Liver (tissue), 9 donors: Measurements from ENCODE around the gene DEK. TPM values are rescaled to one million over a fixed set of nuclear protein-coding genes. Genes with fewer than 3 reads are reported as not detected.

ENCODE experiments used
- DNase-seq: peaks from one replicate; pipeline ENCODE4 v3.0.0-alpha.2; 2017; ENCODE audit warnings: low spot score
- H3K27ac ChIP-seq, 2 donors: one replicate each; pipeline ENCODE4 v1.7.0; 2013; ENCODE audit warnings: inconsistent platforms in 2 of 2, low read length in 2 of 2, control low read depth in 1 of 2, low read depth in 1 of 2, mild to moderate bottlenecking in 1 of 2
- H3K27me3 ChIP-seq, 4 donors: one replicate each; pipeline versions ENCODE4 v1.6.1 to v1.7.0; 2013; ENCODE audit warnings: low read length in 3 of 4, inconsistent platforms in 1 of 4, mild to moderate bottlenecking in 1 of 4, moderate library complexity in 1 of 4; ENCODE audit not compliant: control insufficient read depth in 4 of 4, insufficient read depth in 4 of 4
- H3K36me3 ChIP-seq, 4 donors: one replicate each; pipeline versions ENCODE4 v1.6.1 to v1.7.0; 2013; ENCODE audit warnings: low read length in 3 of 4, mild to moderate bottlenecking in 3 of 4, low read depth in 1 of 4, moderate library complexity in 1 of 4; ENCODE audit not compliant: control insufficient read depth in 4 of 4, insufficient read depth in 3 of 4
- H3K4me1 ChIP-seq, 4 donors: one replicate each; pipeline versions ENCODE4 v1.6.1 to v1.7.0; 2013; ENCODE audit warnings: low read length in 3 of 4, mild to moderate bottlenecking in 3 of 4, moderate library complexity in 1 of 4; ENCODE audit not compliant: control insufficient read depth in 4 of 4, insufficient read depth in 4 of 4
- H3K4me3 ChIP-seq, 3 donors: one replicate each; pipeline versions ENCODE4 v1.6.1 to v1.7.0; 2013; ENCODE audit warnings: low read length in 3 of 3, control low read depth in 1 of 3, low read depth in 1 of 3, mild to moderate bottlenecking in 1 of 3
- H3K9ac ChIP-seq, 2 donors: one replicate each; pipeline ENCODE4 v1.7.0; 2013; ENCODE audit warnings: low read length in 2 of 2, mild to moderate bottlenecking in 2 of 2, moderate library complexity in 2 of 2, control low read depth in 1 of 2, low read depth in 1 of 2
- H3K9me3 ChIP-seq, 4 donors: one replicate each; pipeline versions ENCODE4 v1.6.1 to v1.7.0; 2013; ENCODE audit warnings: low read length in 3 of 4; ENCODE audit not compliant: control insufficient read depth in 4 of 4
- EGR1 ChIP-seq, 2 donors: IDR thresholded peaks; 2 replicates each; pipeline ENCODE4 v1.6.1; 2016 to 2018; ENCODE audit warnings: antibody characterized with exemption in 2 of 2, low read depth in 2 of 2
- FOXA1 ChIP-seq: IDR thresholded peaks from 2 replicates; pipeline ENCODE4 v1.6.1; 2016; ENCODE audit warnings: antibody characterized with exemption
- GABPA ChIP-seq, 2 donors: IDR thresholded peaks in 1 of 2; conservative IDR thresholded peaks in 1 of 2; 2 replicates each; pipeline ENCODE4 v1.6.1; 2016; ENCODE audit warnings: antibody characterized with exemption in 2 of 2, mild to moderate bottlenecking in 1 of 2, moderate library complexity in 1 of 2
- HNF4G ChIP-seq: IDR thresholded peaks from 2 replicates; pipeline ENCODE4 v1.6.1; 2016; ENCODE audit warnings: antibody characterized with exemption
- NR2F2 ChIP-seq: IDR thresholded peaks from 2 replicates; pipeline ENCODE4 v1.6.1; 2016; ENCODE audit warnings: antibody characterized with exemption
- RAD21 ChIP-seq, 2 donors: IDR thresholded peaks; 2 replicates each; pipeline ENCODE4 v1.6.1; 2016; ENCODE audit warnings: antibody characterized with exemption in 2 of 2, mild to moderate bottlenecking in 2 of 2
- RXRA ChIP-seq, 2 donors: IDR thresholded peaks; 2 replicates each; pipeline ENCODE4 v1.6.1; 2017 to 2018; ENCODE audit warnings: antibody characterized with exemption in 2 of 2, mild to moderate bottlenecking in 1 of 2
- SP1 ChIP-seq: IDR thresholded peaks from 2 replicates; pipeline ENCODE4 v1.6.1; 2018; ENCODE audit warnings: antibody characterized with exemption, mild to moderate bottlenecking
- TAF1 ChIP-seq: conservative IDR thresholded peaks from 2 replicates; pipeline ENCODE4 v1.6.1; 2016; ENCODE audit warnings: antibody characterized with exemption, mild to moderate bottlenecking
- YY1 ChIP-seq: IDR thresholded peaks from 2 replicates; pipeline ENCODE4 v1.6.1; 2016; ENCODE audit warnings: antibody characterized with exemption, mild to moderate bottlenecking
- WGBS: extraction: QIAGEN DNeasy Blood & Tissue Kit; methylation state at CpG from one replicate; pipeline ENCODE4 v1.1.7; 2013; 5-methylcytosine and 5-hydroxymethylcytosine counted together
- polyA plus RNA-seq, 2 donors: library from polyadenylated mRNA; stranded (reverse) in 1 of 2; unstranded in 1 of 2; fragments of 200-250 nt in 1 of 2; fragments of >200 nt in 1 of 2; fragmentation: Nextera tagmentation in 1 of 2; extraction: Ambion mirVana in 1 of 2; gene quantifications; one replicate each; pipeline versions ENCODE4 v1.2.1 to v1.2.3, GENCODE V29; 2013 to 2015
- total RNA-seq, 2 donors: library from RNA; depleted of rRNA; stranded (reverse); fragments of >200 nt; gene quantifications; one replicate each; pipeline ENCODE4 v1.2.3, GENCODE V29; 2014
- TF ChIP-seq, protein P1 (sequence below): IDR thresholded peaks from 2 replicates; pipeline ENCODE4 v1.6.1; 2016; ENCODE audit warnings: antibody characterized with exemption
- TF ChIP-seq, protein P2 (sequence below): IDR thresholded peaks from 2 replicates; pipeline ENCODE4 v1.6.1; 2016; ENCODE audit warnings: antibody characterized with exemption
- TF ChIP-seq, protein P3 (sequence below): IDR thresholded peaks from 2 replicates; pipeline ENCODE4 v1.6.1; 2016; ENCODE audit warnings: antibody characterized with exemption, mild to moderate bottlenecking
- donor health status: healthy.
- donor health status: healthy.
- donor health status: healthy.
- donor health status: healthy.
- donor health status: healthy.

DEK gene
- total and polyA plus RNA-seq, 4 donors, result 19.7 to 92.6 (median 26.8) TPM

- peak overlapping the region; percentile 52 to 60 for H3K9ac ChIP-seq
- WGBS, result under 1% methylated on average over 50 of the region's 50 CpGs
- peaks cover 7 to 30% (median 12%) of the 10 kb centered on the region in 4 donors for H3K4me1 ChIP-seq
- H3K36me3 ChIP-seq, result peaks cover 0 to 3% (median 1%) of the 10 kb centered on the region in 4 donors
- DNase-seq, result no peak
- H3K4me3 ChIP-seq, result peak overlapping the region; percentile 91 to 98 (median 93)
- no peaks in the 10 kb centered on the region for H3K27me3 ChIP-seq
- H3K27ac ChIP-seq, result peak overlapping the region; percentile 97 to 99
- no peaks in the 10 kb centered on the region for H3K9me3 ChIP-seq
- TF ChIP-seq, protein P1, sequence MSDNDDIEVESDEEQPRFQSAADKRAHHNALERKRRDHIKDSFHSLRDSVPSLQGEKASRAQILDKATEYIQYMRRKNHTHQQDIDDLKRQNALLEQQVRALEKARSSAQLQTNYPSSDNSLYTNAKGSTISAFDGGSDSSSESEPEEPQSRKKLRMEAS, result peak; percentile 6
- TF ChIP-seq, protein P2, sequence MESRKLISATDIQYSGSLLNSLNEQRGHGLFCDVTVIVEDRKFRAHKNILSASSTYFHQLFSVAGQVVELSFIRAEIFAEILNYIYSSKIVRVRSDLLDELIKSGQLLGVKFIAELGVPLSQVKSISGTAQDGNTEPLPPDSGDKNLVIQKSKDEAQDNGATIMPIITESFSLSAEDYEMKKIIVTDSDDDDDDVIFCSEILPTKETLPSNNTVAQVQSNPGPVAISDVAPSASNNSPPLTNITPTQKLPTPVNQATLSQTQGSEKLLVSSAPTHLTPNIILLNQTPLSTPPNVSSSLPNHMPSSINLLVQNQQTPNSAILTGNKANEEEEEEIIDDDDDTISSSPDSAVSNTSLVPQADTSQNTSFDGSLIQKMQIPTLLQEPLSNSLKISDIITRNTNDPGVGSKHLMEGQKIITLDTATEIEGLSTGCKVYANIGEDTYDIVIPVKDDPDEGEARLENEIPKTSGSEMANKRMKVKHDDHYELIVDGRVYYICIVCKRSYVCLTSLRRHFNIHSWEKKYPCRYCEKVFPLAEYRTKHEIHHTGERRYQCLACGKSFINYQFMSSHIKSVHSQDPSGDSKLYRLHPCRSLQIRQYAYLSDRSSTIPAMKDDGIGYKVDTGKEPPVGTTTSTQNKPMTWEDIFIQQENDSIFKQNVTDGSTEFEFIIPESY, result no peak
These were observed 712 bp downstream of the DEK start for GRCh38 chr6:18263418-18264218.

DNA sequence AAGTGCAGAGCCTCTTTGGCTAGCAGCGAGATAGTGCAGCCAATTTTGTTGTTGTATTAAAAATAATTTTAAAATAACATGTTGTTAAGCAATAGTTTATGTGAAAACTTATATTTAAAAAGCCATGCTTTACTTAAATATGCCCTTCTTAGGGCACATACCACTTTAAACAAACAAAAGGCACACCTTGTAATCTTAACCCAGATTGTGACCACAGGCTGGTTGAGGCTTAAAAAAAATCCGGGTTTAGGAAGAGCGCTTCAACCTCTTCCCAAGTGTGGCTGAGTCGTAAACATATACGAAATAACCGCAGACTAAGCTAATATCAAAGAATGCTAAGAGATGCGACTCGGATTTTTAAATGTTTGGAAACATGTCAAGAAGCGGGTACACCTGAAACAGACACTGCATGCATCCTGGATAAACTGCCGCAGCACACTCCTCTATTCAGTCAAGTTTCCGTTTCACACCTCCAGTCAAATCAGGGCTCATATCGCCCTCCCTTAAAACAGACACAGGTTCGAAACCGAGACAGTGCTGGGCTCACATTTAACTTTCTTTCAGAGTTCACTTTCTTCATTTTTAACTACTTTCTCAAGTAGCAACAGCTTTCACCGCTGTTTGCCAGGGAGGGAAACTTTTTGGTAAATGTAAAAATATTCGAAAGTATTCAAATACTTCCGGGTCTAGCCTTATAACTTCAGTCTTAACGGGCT, 1.5 kb downstream of the DEK start:
- peaks cover 0 to 4% (median 1%) of the 10 kb centered on the region in 4 donors for H3K36me3 ChIP-seq
- DNase-seq, result no peak
- peak overlapping the region; percentile 91 to 98 (median 93) for H3K4me3 ChIP-seq
- no peaks in the 10 kb centered on the region for H3K27me3 ChIP-seq
- TF ChIP-seq RAD21 (IDR thresholded peaks at IDR 0.05), result no peak
- TF ChIP-seq RXRA (IDR thresholded peaks at IDR 0.05), result no peak
- TF ChIP-seq TAF1, result no peak
- no peak for TF ChIP-seq FOXA1
- 15% methylated on average over 18 of the region's 18 CpGs for WGBS
- no peaks in the 10 kb centered on the region for H3K9me3 ChIP-seq
- H3K27ac ChIP-seq, result peak overlapping the region in 1 of 2 donors; percentile 11
- peaks cover 7 to 30% (median 12%) of the 10 kb centered on the region in 4 donors for H3K4me1 ChIP-seq
- peak overlapping the region; percentile 52 to 60 for H3K9ac ChIP-seq

GRCh38 chr6:18261877-18262276, 2.5 kb downstream of the DEK start:
- WGBS, result 89% methylated on average over 6 of the region's 6 CpGs
- H3K27me3 ChIP-seq, result no peaks in the 10 kb centered on the region
- no peaks in the 10 kb centered on the region for H3K9me3 ChIP-seq
- TF ChIP-seq, protein P1, result no peak
- no peak for TF ChIP-seq TAF1
- TF ChIP-seq HNF4G, result no peak
- TF ChIP-seq, protein P3, sequence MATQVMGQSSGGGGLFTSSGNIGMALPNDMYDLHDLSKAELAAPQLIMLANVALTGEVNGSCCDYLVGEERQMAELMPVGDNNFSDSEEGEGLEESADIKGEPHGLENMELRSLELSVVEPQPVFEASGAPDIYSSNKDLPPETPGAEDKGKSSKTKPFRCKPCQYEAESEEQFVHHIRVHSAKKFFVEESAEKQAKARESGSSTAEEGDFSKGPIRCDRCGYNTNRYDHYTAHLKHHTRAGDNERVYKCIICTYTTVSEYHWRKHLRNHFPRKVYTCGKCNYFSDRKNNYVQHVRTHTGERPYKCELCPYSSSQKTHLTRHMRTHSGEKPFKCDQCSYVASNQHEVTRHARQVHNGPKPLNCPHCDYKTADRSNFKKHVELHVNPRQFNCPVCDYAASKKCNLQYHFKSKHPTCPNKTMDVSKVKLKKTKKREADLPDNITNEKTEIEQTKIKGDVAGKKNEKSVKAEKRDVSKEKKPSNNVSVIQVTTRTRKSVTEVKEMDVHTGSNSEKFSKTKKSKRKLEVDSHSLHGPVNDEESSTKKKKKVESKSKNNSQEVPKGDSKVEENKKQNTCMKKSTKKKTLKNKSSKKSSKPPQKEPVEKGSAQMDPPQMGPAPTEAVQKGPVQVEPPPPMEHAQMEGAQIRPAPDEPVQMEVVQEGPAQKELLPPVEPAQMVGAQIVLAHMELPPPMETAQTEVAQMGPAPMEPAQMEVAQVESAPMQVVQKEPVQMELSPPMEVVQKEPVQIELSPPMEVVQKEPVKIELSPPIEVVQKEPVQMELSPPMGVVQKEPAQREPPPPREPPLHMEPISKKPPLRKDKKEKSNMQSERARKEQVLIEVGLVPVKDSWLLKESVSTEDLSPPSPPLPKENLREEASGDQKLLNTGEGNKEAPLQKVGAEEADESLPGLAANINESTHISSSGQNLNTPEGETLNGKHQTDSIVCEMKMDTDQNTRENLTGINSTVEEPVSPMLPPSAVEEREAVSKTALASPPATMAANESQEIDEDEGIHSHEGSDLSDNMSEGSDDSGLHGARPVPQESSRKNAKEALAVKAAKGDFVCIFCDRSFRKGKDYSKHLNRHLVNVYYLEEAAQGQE, result no peak
- TF ChIP-seq EGR1 (IDR thresholded peaks at IDR 0.05; ENCODE audit: low read depth in 2 of 2), result no peak
- no peak for TF ChIP-seq RXRA (IDR thresholded peaks at IDR 0.05)
- no peak for TF ChIP-seq YY1
- no peak for TF ChIP-seq RAD21 (IDR thresholded peaks at IDR 0.05)
- TF ChIP-seq SP1, result no peak
- TF ChIP-seq GABPA (IDR thresholded peaks at IDR 0.05 in 1 of 2, conservative IDR thresholded peaks at IDR 0.05 in 1 of 2), result no peak
- TF ChIP-seq NR2F2, result no peak
- TF ChIP-seq, protein P2, result no peak
- TF ChIP-seq FOXA1, result no peak
- no peak for DNase-seq
- H3K4me3 ChIP-seq, result no peak overlapping the region
- H3K27ac ChIP-seq, result no peak overlapping the region
- H3K4me1 ChIP-seq, result peaks cover 7 to 30% (median 12%) of the 10 kb centered on the region in 4 donors
- H3K36me3 ChIP-seq, result peaks cover 0 to 8% (median 5%) of the 10 kb centered on the region in 4 donors
- no peak overlapping the region for H3K9ac ChIP-seq
